HG02759 (cell line): ENCODE measurements around the gene BPHL.
"Not testable (repeated sequence)": the region's sequence is repeated elsewhere in the genome, so short reads cannot be mapped to it uniquely, and the experiment has no call there.

Experiments used
- ATAC-seq: cut with Tn5 transposase; IDR thresholded peaks from one replicate; pipeline ENCODE4 v1.9.1; 2021; ENCODE audit warnings: mild to moderate bottlenecking, moderate library complexity; ENCODE audit not compliant: unreplicated experiment

Gene BPHL

DNA sequence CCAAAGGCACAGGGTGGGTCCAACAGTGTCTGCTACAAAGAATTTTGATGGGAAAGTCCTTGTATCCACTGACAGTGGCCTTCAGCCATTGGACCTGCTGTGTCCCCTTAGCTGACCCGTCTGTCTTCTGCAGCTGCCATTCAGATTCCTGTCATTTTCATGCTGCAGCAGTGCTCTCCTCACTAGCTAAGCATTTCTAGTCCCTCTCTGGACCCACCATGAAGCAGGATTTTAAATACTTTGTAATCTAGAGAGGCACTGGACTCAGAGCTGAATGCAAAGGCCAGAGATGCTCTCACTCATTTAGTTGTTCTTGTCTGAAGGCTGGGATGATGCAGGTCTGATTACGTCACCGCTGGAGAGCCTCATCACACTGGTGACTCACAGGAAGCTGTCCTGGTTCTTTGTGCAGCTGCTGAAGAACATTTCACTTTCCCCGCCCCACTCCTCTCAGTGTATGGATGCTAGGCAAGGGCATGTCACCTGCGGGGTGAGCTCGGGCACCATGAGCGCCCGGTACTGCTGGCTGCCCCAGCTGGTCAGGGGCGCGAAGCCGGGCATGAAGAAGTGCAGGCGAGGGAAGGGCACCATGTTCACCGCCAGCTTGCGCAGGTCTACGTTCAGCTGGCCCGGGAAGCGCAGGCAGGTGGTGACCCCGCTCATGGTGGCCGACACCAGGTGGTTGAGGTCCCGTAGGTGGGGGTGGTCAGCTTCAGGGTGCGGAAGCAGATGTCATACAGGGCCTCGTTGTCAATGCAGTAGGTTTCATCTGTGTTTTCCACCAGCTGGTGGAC, 58.2 kb downstream of the BPHL start:
- ATAC-seq = no peak

DNA sequence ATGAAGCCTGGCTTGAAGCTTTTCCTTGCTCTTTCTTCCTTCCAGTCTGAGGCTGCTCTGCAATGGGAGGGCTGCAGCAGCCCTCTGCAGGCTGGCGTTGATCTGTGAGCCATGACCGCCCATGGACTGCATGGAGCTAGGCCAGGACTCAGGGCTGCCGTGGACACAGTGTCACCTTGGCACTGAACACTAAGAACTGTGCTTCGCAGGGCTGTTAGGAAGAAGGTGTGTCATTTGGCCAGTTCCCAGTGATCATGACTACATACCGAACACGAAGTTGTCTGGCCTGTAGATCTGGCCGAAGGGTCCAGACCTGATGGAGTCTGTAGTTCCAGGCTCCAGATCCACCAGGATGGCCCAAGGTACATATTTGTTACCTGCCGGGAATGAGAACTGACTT, 60.2 kb downstream of the BPHL start:
- ATAC-seq = not testable (repeated sequence)

DNA sequence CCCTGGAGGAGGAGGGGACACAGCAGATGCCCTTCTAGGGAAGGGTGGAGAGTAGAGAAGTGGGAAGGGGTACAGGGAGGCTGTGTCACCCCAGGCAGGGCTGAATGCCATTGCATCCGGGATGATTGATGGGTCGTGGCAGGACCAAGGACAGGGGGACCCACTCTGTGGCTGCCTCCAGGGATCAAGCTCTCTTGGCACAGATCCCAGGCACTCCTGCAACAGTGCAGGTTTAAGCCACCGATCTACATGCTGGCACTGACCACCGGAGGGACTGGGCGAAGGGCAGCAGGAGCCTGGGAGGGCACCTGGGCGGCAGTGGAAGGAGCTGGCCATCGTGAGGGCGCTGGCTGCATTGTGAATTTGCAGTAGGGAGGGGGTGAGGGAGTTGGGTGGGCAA, 61.4 kb downstream of the BPHL start:
- not testable (repeated sequence) for ATAC-seq

DNA sequence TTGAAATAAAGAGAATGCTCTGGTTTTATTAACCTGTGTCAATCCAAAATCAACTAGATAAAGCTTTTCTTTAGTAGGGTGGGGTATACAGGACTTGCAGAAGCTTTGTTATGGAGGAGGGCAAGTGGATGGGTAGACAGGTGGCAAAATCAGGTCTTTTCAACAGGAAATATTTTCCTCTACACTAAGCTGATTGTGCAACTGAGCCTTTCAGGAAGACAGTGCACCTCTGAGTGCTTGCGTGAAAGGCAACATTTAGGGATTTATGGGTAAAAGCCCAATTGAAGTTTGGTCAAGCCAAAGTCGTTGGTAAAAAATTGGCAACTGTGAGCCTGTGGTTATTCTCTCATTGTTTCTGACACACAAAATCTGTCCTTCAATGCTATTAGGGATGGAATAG, 62.6 kb downstream of the BPHL start:
- ATAC-seq = no peak

DNA sequence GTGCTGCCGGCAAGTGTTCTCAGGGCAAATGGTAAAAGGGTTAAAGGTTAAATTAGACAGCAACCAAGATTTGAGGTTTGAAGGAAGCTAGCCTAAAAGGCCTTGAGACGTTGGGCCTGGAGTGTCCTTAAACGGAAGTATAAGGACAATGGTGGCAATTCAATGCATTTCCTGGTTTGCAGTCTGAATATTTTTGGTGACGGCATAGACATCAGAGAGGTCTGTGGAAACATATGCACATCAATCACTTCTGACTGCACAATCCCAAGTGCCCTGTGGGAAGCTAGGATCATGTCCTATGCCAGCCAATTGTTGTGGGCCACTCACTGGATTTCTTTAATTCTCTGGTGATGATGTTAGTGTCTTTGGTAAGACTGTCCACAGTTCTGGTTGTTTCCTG, 64.6 kb downstream of the BPHL start:
- no peak for ATAC-seq

DNA sequence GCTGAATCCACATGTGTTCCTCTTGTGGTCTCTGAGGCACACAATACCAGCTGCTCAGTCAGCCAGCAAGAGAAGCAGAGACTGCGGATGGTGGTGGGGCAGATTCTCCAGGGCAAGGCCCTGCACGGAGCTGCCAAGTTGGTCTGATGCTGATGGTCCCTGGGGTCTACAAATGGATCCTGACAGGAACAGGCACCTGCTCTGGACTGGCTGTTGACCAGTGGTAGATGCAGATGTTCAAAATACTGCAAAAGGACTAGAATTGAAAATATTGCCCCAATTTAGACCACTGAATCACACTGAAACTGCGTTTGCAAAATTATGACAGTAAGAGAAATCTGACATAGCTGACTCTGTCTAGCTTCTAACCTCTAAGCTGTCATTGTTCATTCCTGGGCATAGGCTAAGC, 68.5 kb downstream of the BPHL start:
- no peak for ATAC-seq

GRCh38 chr6:3188262-3188661, 69.8 kb downstream of the BPHL start:
- no peak for ATAC-seq

GRCh38 chr6:3189192-3189591, 70.7 kb downstream of the BPHL start:
- ATAC-seq = not testable (repeated sequence)

DNA sequence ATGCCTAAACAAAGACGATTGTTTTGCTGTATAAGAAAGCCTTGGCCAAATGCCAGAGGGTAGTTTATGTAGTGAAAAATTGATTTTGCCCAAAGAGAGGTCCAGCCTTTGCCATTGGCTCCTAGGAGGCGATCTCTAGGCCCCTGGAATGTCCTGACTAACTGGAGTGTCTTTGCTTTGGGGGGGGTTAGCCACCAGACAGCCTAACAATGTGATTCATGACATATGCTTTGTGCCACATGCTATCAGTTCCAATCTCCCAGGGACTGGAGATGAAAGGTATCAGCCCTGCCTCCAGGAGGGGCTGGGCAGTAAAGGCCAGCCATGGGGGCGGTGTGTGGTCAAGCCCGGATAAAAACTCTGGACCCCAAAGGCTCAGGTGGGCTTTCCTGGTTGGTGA, 71.5 kb downstream of the BPHL start:
- ATAC-seq = no peak

DNA sequence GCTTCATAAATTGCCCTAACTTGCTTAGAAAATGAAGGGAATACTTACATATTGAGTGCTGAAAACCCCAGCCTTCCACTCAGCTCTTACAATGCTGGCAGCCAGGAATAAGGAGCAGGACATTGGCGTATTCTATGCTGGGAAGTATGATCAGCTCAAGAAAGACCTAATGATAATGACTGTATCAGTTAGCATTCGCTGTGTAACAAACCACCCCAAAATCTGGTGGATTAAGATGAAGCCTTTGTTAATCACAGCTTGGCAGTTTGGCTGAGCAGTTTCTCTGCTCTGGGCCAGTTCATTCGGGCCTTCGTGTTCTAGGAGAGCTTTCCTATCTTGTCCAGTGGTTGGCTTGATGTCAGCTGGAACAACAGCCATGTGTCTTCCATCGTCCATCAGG, 72.3 kb downstream of the BPHL start:
- no peak for ATAC-seq

DNA sequence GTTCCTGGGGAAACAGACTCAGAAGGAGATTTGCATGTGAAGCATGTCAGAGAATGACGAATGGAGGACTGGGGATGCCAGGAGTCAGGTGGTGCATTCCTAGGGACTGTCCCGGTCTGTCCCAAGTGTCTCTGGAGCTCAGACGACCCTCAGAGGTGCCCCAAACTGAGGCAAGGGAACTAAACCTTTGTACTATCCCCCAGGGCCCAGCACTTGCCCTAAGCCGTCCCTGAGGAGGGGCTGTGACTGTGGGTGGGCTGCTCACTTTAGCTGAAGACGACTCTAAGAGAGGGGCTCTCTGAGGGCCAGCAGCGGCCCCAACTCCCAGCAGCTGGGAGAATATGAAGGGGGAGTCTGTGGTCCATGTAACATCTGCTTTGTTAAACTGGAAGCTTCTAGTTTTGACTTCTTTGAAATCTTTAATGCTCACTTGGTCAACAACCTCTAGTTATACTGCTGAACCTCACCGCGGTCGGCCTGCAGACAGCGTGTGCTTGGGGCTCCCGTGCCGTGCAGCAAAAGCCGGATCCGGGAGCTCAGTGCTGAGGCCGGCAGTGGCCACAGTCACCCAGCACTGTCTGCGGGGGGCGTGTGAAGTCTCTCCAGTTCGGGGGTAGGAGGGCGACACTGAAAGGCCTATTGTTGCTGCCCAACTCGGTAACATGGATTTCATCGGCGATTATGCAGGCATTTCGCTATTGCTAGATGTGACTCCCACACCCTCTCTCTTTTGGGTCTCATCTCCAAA, 74.8 kb downstream of the BPHL start:
- ATAC-seq = no peak

DNA sequence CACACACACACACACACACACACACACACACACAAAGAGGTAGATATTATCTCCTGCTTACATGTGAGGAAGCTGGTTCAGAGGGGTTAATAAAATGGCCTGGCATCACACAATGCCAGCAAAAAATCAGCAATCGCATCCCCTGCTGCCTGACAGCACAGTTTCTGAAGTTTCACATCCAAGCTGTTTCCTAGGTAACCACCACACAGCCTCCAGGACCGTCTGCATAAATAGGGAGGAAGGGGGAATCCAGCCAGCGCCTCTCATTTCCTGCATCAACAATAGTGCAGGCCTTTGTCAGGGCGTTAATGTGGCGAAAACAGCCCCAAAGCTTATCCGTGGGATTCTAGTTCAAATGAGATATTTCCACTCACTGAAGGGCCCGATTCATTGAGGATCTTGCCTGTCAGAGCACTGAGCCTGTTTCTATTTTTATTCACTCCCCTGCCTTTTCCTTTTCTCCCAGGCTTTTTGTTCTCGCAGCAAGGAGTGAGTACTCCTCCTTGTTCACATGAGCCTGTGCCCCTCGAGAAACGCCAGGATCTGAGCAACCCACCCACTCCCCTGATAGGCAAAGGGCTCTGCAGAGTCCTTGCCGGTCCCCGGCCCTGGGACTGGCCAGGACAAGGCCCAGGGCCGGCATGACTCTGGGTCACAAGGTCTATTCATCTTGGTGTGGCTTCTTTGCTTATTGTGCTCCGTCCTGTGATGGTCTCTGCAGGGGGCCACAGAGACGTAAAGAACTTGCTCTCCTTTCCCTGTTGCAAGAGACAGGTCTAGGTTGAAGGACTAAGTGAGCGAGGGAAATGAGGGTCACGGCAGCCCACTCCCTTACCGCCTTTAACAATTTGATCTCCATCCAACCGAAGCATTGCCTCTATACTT, 76.3 kb downstream of the BPHL start:
- no peak for ATAC-seq

GRCh38 chr6:3195420-3195694, 76.8 kb downstream of the BPHL start:
- ATAC-seq = no peak

GRCh38 chr6:3195695-3196497, 77.4 kb downstream of the BPHL start:
- no peak for ATAC-seq

DNA sequence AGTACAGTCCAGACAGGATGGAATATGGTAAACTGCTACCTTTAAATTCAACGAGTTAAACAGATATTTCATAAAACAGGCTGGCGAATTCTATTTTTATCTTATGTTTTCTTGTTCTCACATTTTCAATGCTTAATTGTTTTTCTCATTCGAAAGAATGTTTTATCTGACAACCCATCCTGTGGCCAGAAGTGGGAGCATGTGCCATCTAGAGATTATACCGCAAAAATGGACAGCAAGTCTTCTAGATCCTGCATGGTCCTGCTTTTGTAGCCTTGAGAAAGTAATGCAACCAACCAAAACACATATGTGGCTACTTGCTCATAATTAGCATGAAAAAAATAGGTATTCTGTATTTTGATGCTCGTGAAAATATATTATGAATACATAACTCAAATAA, 78.3 kb downstream of the BPHL start:
- ATAC-seq = no peak

DNA sequence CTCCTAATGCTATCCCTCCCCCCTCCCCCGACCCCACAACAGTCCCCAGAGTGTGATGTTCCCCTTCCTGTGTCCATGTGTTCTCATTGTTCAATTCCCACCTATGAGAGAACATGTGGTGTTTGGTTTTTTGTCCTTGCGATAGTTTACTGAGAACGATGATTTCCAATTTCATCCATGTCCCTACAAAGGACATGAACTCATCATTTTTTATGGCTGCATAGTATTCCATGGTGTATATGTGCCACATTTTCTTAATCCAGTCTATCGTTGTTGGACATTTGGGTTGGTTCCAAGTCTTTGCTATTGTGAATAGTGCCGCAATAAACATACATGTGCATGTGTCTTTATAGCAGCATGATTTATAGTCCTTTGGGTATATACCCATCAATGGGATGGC, 79.2 kb downstream of the BPHL start:
- ATAC-seq = not testable (repeated sequence)

DNA sequence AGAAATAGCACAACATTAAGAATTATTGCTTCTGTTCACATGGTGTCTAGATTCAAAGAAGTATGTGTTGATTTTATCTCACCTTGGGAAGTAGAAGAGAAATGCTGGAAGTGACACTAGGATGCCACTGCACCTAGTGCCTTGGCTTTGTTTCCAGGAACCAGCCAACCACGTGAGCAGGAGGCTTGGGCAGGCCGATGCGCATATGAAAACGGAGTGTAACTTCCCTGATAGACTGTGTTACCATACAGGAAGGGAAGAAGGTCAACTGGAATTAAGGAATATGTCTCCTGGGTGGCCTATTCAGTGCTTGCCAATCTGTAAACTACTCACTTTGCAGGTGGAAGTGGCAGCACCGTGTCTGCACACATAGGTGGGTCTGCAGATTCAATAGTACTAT, 80.9 kb downstream of the BPHL start:
- ATAC-seq = no peak

- ATAC-seq = no peak
Measured at GRCh38 chr6:3200682-3201081, 82.2 kb downstream of the BPHL start.

DNA sequence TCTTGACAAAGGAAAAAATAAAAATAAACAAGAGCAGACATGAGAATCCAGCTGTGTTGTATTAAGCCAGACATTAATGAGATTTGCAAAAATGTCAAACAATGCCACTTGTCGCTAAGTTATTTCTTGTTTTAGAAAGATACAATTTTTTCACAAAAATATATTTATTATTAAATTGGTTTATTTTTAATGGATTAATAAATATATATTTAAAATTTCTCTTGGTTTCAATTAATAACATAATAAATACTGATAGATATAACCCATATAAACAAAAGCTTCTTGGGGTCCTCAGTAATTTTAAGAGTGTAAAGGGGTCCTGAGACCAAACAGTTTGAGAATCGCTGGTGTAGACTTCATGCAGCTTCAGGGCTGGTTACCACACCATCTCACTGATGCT, 82.9 kb downstream of the BPHL start:
- no peak for ATAC-seq
